Neutrophil (primary cell): Measurements from ENCODE around the gene MPP2.

Experiments
- H3K27ac ChIP-seq: fragments of 200-600 bp; sonication (generic); 2 replicates; pipeline ENCODE4 v1.5.1; 2016; ENCODE audit warnings: mild to moderate bottlenecking, moderate library complexity
- H3K27me3 ChIP-seq: fragments of 200-600 bp; sonication (generic); 2 replicates; pipeline ENCODE4 v1.6.0; 2016; ENCODE audit warnings: mild to moderate bottlenecking
- H3K36me3 ChIP-seq: fragments of 200-600 bp; sonication (generic); 2 replicates; pipeline ENCODE4 v1.5.1; 2017
- H3K4me1 ChIP-seq, 2 experiments: fragments of 200-600 bp in 1 of 2; sonication (generic) in 1 of 2; 1 replicate in 1 of 2; 2 replicates in 1 of 2; pipeline versions ENCODE4 v1.5.1 to v1.6.1; 2013 to 2016; ENCODE audit warnings: low read depth in 1 of 2, low read length in 1 of 2, mild to moderate bottlenecking in 1 of 2, moderate library complexity in 1 of 2; ENCODE audit not compliant: control insufficient read depth in 1 of 2, insufficient read depth in 1 of 2
- H3K4me3 ChIP-seq, 2 experiments: fragments of 200-600 bp in 1 of 2; sonication (generic) in 1 of 2; 1 replicate in 1 of 2; 2 replicates in 1 of 2; pipeline ENCODE4 v1.5.1; 2013 to 2016; ENCODE audit warnings: low read depth in 1 of 2, low read length in 1 of 2, mild to moderate bottlenecking in 1 of 2, moderate library complexity in 1 of 2
- H3K9me3 ChIP-seq: fragments of 200-600 bp; sonication (generic); 2 replicates; pipeline ENCODE4 v1.5.1; 2016
- CTCF ChIP-seq: fragments of 200-600 bp; sonication (generic); IDR thresholded peaks from 2 replicates; pipeline ENCODE4 v1.5.1; 2016; ENCODE audit warnings: antibody characterized with exemption

MPP2 gene

GRCh38 chr17:43907425-43907981, at the start of gene MPP2:
Gene MPP2, minus strand, starts transcription at chr17:43907536. Its CDS starts 3,076 bp downstream, at chr17:43904460.
- no peak within 1 kb of the TSS for H3K27ac ChIP-seq
- no peaks in the 10 kb centered on the region for H3K4me1 ChIP-seq

GRCh38 chr17:43956222-43956621, 48.9 kb upstream of the MPP2 start:
- no peak for TF ChIP-seq CTCF

More at GRCh38 chr17:43907425-43907981, at the start of gene MPP2:
- Histone ChIP-seq H3K4me3 (no peak within 1 kb of the TSS), H3K9me3 (no peaks in the 10 kb centered on the region), H3K27me3 (peaks cover 88% of the 10 kb centered on the region), H3K36me3 (no peaks in the 10 kb centered on the region)
- TF ChIP-seq CTCF, result no peak

GRCh38 chr17:43953746-43954145, 46.4 kb upstream of the MPP2 start, which contains the start of gene PYY:
Gene PYY, minus strand, starts transcription at chr17:43953940. Its CDS starts 457 bp downstream, at chr17:43953483.
- peaks cover 10 to 12% of the 10 kb centered on the region in 2 experiments for H3K4me1 ChIP-seq
- no peak within 1 kb of the TSS for H3K4me3 ChIP-seq
- no peak within 1 kb of the TSS for H3K27ac ChIP-seq
- no peak for TF ChIP-seq CTCF
- no peaks in the 10 kb centered on the region for H3K9me3 ChIP-seq
- peaks cover 49% of the 10 kb centered on the region for H3K27me3 ChIP-seq
- H3K36me3 ChIP-seq, result no peaks in the 10 kb centered on the region

More at GRCh38 chr17:43956222-43956621, 48.9 kb upstream of the MPP2 start:
- Histone ChIP-seq H3K9me3 (no peaks in the 10 kb centered on the region), H3K4me3 (no peak overlapping the region), H3K27me3 (peaks cover 45% of the 10 kb centered on the region), H3K4me1 (peaks cover 10 to 12% of the 10 kb centered on the region in 2 experiments), H3K27ac (no peak overlapping the region), H3K36me3 (no peaks in the 10 kb centered on the region)

GRCh38 chr17:43952724-43953666, 45.7 kb upstream of the MPP2 start:
- Histone ChIP-seq H3K4me3 (no peak overlapping the region), H3K36me3 (no peaks in the 10 kb centered on the region), H3K27ac (no peak overlapping the region), H3K4me1 (peaks cover 10 to 12% of the 10 kb centered on the region in 2 experiments), H3K27me3 (peaks cover 44% of the 10 kb centered on the region), H3K9me3 (no peaks in the 10 kb centered on the region)
- TF ChIP-seq CTCF, result no peak

- Histone ChIP-seq H3K27ac (no peak overlapping the region), H3K4me3 (no peak overlapping the region), H3K4me1 (peaks cover 10 to 12% of the 10 kb centered on the region in 2 experiments), H3K36me3 (no peaks in the 10 kb centered on the region), H3K9me3 (no peaks in the 10 kb centered on the region), H3K27me3 (peaks cover 44% of the 10 kb centered on the region)
- no peak for TF ChIP-seq CTCF
Measured at GRCh38 chr17:43952351-43952723, 45.0 kb upstream of the MPP2 start.
